H1 (cell line): ENCODE measurements around the gene SCN4A. TPM values are rescaled to one million over a fixed set of nuclear protein-coding genes. Genes with fewer than 3 reads are reported as not detected.

Source experiments
- CTCF ChIA-PET: fragments of 300-600 bp; sonication (Branson Sonifier 250); formaldehyde crosslinking; loops from one replicate; lab custom pipeline; 2021; ENCODE audit not compliant: partially characterized antibody; lab: Charles Lee
- POLR2A ChIA-PET: fragments of 300-600 bp; sonication (Branson Sonifier 250); formaldehyde crosslinking; loops from one replicate; lab custom pipeline; 2021; ENCODE audit warnings: inconsistent platforms; ENCODE audit not compliant: partially characterized antibody; lab: Charles Lee
- DNase-seq, 2 experiments: peaks; one replicate each; pipeline versions ENCODE4 v3.0.0 to v3.0.0-alpha.2; 2010 to 2022; ENCODE audit warnings: low spot score in 2 of 2, low read depth in 1 of 2, mixed read lengths in 1 of 2
- FAIRE-seq: peaks from 2 replicates; lab custom pipeline; 2011; peaks lifted over from hg19 to GRCh38; lab: Jason Lieb, UNC
- H2AFZ ChIP-seq: 2 replicates; pipeline ENCODE4 v1.8.1; 2012; ENCODE audit warnings: low read length, inconsistent platforms
- H2AK5ac ChIP-seq: 2 replicates; pipeline ENCODE4 v1.6.1; 2013; ENCODE audit warnings: low read depth, low read length
- H2BK120ac ChIP-seq: replicated peaks from 2 replicates; pipeline ENCODE3; 2013; ENCODE audit warnings: low read depth, low read length, inconsistent platforms
- H2BK12ac ChIP-seq: 2 replicates; pipeline ENCODE4 v1.6.1; 2013; ENCODE audit warnings: low read depth, low read length
- H2BK15ac ChIP-seq: 2 replicates; pipeline ENCODE4 v1.6.1; 2013; ENCODE audit warnings: low read length
- H2BK20ac ChIP-seq: 2 replicates; pipeline ENCODE4 v1.6.1; 2013; ENCODE audit warnings: low read length
- H2BK5ac ChIP-seq: 2 replicates; pipeline ENCODE4 v1.6.1; 2013; ENCODE audit warnings: low read depth, low read length
- H3K14ac ChIP-seq: 2 replicates; pipeline ENCODE4 v1.6.1; 2013; ENCODE audit warnings: inconsistent platforms; ENCODE audit not compliant: insufficient read length
- H3K18ac ChIP-seq: 2 replicates; pipeline ENCODE4 v1.6.1; 2013; ENCODE audit warnings: low read length; ENCODE audit errors: extremely low read depth
- H3K23ac ChIP-seq: 2 replicates; pipeline ENCODE4 v1.6.1; 2013; ENCODE audit warnings: inconsistent platforms; ENCODE audit not compliant: insufficient read length
- H3K23me2 ChIP-seq: 2 replicates; pipeline ENCODE4 v1.6.1; 2013; ENCODE audit warnings: low read depth, low read length
- H3K27ac ChIP-seq: 2 replicates; pipeline ENCODE4 v1.6.1; 2011; ENCODE audit warnings: low read depth, low read length, inconsistent platforms
- H3K27me3 ChIP-seq, 4 experiments: replicated peaks in 1 of 4; 1 replicate in 1 of 4; 2 replicates in 3 of 4; pipeline versions ENCODE4 v1.6.1 to v1.8.1; 2011 to 2013; ENCODE audit warnings: low read length in 3 of 4, mild to moderate bottlenecking in 3 of 4, inconsistent platforms in 2 of 4, mixed read lengths in 2 of 4, moderate library complexity in 1 of 4; ENCODE audit not compliant: control insufficient read depth in 3 of 4, insufficient read depth in 3 of 4; ENCODE audit errors: extremely low read depth in 1 of 4
- H3K36me3 ChIP-seq, 4 experiments: 2 replicates each; pipeline versions ENCODE4 v1.6.1 to v1.8.1; 2011 to 2013; ENCODE audit warnings: mild to moderate bottlenecking in 4 of 4, low read length in 3 of 4, moderate library complexity in 2 of 4, control low read depth in 1 of 4, inconsistent platforms in 1 of 4; ENCODE audit not compliant: insufficient read depth in 4 of 4, control insufficient read depth in 2 of 4
- H3K4ac ChIP-seq: replicated peaks from 2 replicates; pipeline ENCODE3; 2013; ENCODE audit warnings: low read length, low read depth, mixed read lengths, inconsistent platforms; ENCODE audit not compliant: insufficient read length
- H3K4me1 ChIP-seq, 4 experiments: replicated peaks in 1 of 4; 1 replicate in 1 of 4; 2 replicates in 3 of 4; pipeline versions ENCODE4 v1.6.1 to v1.8.1; 2011 to 2013; ENCODE audit warnings: low read length in 3 of 4, inconsistent platforms in 2 of 4, mixed read lengths in 1 of 4; ENCODE audit not compliant: insufficient read depth in 4 of 4, control insufficient read depth in 3 of 4
- H3K4me2 ChIP-seq, 2 experiments: 2 replicates each; pipeline versions ENCODE4 v1.6.1 to v1.8.1; 2011 to 2013; ENCODE audit warnings: low read depth in 2 of 2, low read length in 2 of 2, control low read depth in 1 of 2, inconsistent platforms in 1 of 2, mild to moderate bottlenecking in 1 of 2; ENCODE audit not compliant: insufficient read depth in 1 of 2
- H3K4me3 ChIP-seq, 4 experiments: fragments of 200-600, 300-600 bp in 1 of 4; sonication (generic), shearing (Covaris generic), sonication (Bioruptor Twin) in 1 of 4; 2 replicates each; pipeline versions ENCODE4 v1.5.1 to v1.8.1; 2011 to 2016; ENCODE audit warnings: low read length in 4 of 4, low read depth in 3 of 4, control low read depth in 2 of 4, inconsistent platforms in 2 of 4, mild to moderate bottlenecking in 2 of 4, mixed read lengths in 1 of 4, moderate library complexity in 1 of 4; ENCODE audit not compliant: insufficient read depth in 2 of 4; ENCODE audit errors: extremely low read depth in 1 of 4
- H3K56ac ChIP-seq: replicated peaks from 2 replicates; pipeline ENCODE3; 2013; ENCODE audit warnings: low read depth, mild to moderate bottlenecking, mixed read lengths, low read length, inconsistent platforms; ENCODE audit not compliant: insufficient read length
- H3K79me1 ChIP-seq: 2 replicates; pipeline ENCODE4 v1.6.1; 2013; ENCODE audit warnings: low read depth, low read length, control low read depth
- H3K79me2 ChIP-seq, 2 experiments: 2 replicates each; pipeline versions ENCODE4 v1.6.1 to v1.8.1; 2012 to 2013; ENCODE audit warnings: low read length in 2 of 2, mild to moderate bottlenecking in 2 of 2, inconsistent platforms in 1 of 2; ENCODE audit not compliant: insufficient read depth in 2 of 2, control insufficient read depth in 1 of 2
- H3K9ac ChIP-seq, 4 experiments: replicated peaks in 1 of 4; 1 replicate in 1 of 4; 2 replicates in 3 of 4; pipeline versions ENCODE4 v1.6.1 to v1.8.1; 2011 to 2013; ENCODE audit warnings: low read depth in 3 of 4, low read length in 3 of 4, control low read depth in 2 of 4, mild to moderate bottlenecking in 2 of 4, moderate library complexity in 2 of 4, inconsistent platforms in 1 of 4; ENCODE audit errors: extremely low read depth in 1 of 4
- H3K9me3 ChIP-seq, 2 experiments: 2 replicates each; pipeline versions ENCODE4 v1.6.1 to v1.8.1; 2012 to 2013; ENCODE audit warnings: mild to moderate bottlenecking in 2 of 2, moderate library complexity in 2 of 2, control low read depth in 1 of 2, inconsistent platforms in 1 of 2, low read depth in 1 of 2, low read length in 1 of 2, mixed read lengths in 1 of 2; ENCODE audit not compliant: insufficient read depth in 2 of 2
- H4K20me1 ChIP-seq, 2 experiments: replicated peaks in 1 of 2; 2 replicates each; pipeline versions ENCODE3 to v1.8.1; 2011 to 2013; ENCODE audit warnings: inconsistent platforms in 2 of 2, low read length in 2 of 2, mild to moderate bottlenecking in 1 of 2; ENCODE audit not compliant: insufficient read depth in 2 of 2, control insufficient read depth in 1 of 2
- H4K5ac ChIP-seq: 2 replicates; pipeline ENCODE4 v1.6.1; 2013; ENCODE audit warnings: low read length, low read depth, mixed read lengths, inconsistent platforms; ENCODE audit not compliant: insufficient read length
- H4K8ac ChIP-seq: 2 replicates; pipeline ENCODE4 v1.8.0; 2013; ENCODE audit warnings: mild to moderate bottlenecking, moderate library complexity, low read length, inconsistent platforms; ENCODE audit not compliant: insufficient read depth; ENCODE audit errors: extremely low read depth
- H4K91ac ChIP-seq: replicated peaks from 2 replicates; pipeline ENCODE3; 2013; ENCODE audit warnings: low read length, mixed read lengths, inconsistent platforms; ENCODE audit not compliant: insufficient read length
- CTCF ChIP-seq, 3 experiments: IDR thresholded peaks; 1 replicate in 2 of 3; 2 replicates in 1 of 3; pipeline versions ENCODE4 v1.5.1 to v1.6.1; 2011; ENCODE audit warnings: low read length in 3 of 3, mild to moderate bottlenecking in 3 of 3, inconsistent platforms in 2 of 3, low read depth in 1 of 3, moderate library complexity in 1 of 3; ENCODE audit not compliant: insufficient read depth in 1 of 3; ENCODE audit errors: control extremely low read depth in 1 of 3
- RAD21 ChIP-seq, 2 experiments: IDR thresholded peaks in 1 of 2; conservative IDR thresholded peaks in 1 of 2; 2 replicates each; pipeline ENCODE4 v1.6.1; 2011; ENCODE audit warnings: low read depth in 2 of 2, low read length in 2 of 2, improper control_type of control experiment in 1 of 2, inconsistent platforms in 1 of 2, mild to moderate bottlenecking in 1 of 2, moderate library complexity in 1 of 2
- SIX5 ChIP-seq: IDR thresholded peaks from 2 replicates; pipeline ENCODE4 v1.6.1; 2011; ENCODE audit warnings: mild to moderate bottlenecking, low read depth, low read length
- TAF7 ChIP-seq: optimal IDR thresholded peaks from 2 replicates; pipeline ENCODE3; 2011; ENCODE audit warnings: low read depth, mild to moderate bottlenecking, inconsistent platforms, low read length, moderate library complexity, borderline replicate concordance
- WGBS, 2 experiments: shearing (Covaris generic) in 1 of 2; methylation state at CpG; one replicate each; pipeline versions ENCODE4 v1.1.6 to v1.1.7; 2013 to 2015; ENCODE audit warnings: low lambda C conversion rate in 2 of 2, mixed read lengths in 2 of 2, inconsistent platforms in 1 of 2, low coverage in 1 of 2, missing lambda C conversion rate in 1 of 2; ENCODE audit not compliant: insufficient replicate concordance in 2 of 2, insufficient coverage in 1 of 2, insufficient read length in 1 of 2; ENCODE audit errors: extremely low coverage in 1 of 2, missing lambda C conversion rate in 1 of 2; 5-methylcytosine and 5-hydroxymethylcytosine counted together
- polyA plus RNA-seq, 7 experiments: library from polyadenylated mRNA; depleted of rRNA in 3 of 7; stranded (reverse) in 5 of 7; unstranded in 2 of 7; fragments of >200 nt in 5 of 7; fragments of 200-250 nt in 2 of 7; gene quantifications; 1 replicate in 5 of 7; 2 replicates in 1 of 7; 4 replicates in 1 of 7; pipeline versions ENCODE4 v1.2.1 to v1.2.3, GENCODE V29; 2011 to 2013; ENCODE audit warnings: missing spikeins in 2 of 7, mixed read lengths in 2 of 7
- total RNA-seq: library from RNA; stranded (reverse); fragmentation: NEBNext Ultra II Directional; extraction: Animal tissue kit (Norgen Biotek cat#: 25700); gene quantifications from 2 replicates; pipeline ENCODE4 v1.2.1, GENCODE V29; 2021

Gene SCN4A
- total and polyA plus RNA-seq, 2 of the 8 experiments (the other 6 are each of a cell fraction or from before 2014, with no cell fraction given) = 5.0 to 8.5 TPM

DNA sequence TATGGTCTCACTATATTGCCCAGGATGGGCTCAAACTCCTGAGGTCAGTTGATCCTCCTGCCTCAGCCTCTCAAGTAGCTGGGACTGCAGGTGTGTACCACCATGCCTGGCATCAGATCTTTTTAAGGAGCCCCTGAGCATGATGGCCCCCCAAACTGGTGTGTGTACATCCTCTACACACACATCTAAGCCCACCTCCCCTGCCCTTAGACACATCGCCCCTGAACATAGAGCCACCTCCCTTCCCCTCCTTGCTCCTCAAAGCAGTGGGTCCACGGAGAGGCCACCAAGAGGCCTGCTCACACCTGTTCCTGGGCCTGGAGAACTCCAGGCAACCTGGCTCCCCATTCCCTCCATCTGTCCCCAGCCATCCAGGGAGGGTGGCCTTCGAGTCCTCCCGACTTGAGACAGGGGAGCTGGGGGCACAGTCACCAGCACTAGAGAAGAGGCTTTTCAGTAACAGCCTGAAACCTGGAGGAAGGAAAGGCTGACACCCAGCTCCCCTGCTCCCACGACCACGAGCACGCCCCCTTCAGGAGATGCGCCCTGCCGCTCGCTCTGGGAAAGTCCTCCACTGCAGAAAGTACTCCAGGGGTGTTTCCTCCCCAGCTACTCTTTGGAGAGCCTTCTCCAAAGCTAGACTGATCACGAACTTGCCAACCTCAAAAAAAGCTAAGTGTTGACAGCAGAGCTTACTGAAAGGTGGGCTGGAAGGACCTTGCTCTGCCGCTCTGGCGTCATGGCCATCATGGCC is 12.8 kb upstream of the SCN4A start:
- Histone ChIP-seq H4K5ac (no peak overlapping the region), H3K4me2 (no peak overlapping the region), H3K14ac (no peak overlapping the region), H4K91ac (no peak overlapping the region), H3K4me1 (peaks cover 0 to 17% (median 11%) of the 10 kb centered on the region in 4 experiments; a peak in 6 of 7 replicates), H3K23me2 (no peaks in the 10 kb centered on the region; the same call in 1 of the 2 replicates), H3K56ac (no peak overlapping the region), H4K8ac (peak overlapping the region; percentile 18), H2BK20ac (no peak overlapping the region), H2BK15ac (0 out of 2 replicates have a peak overlapping the region, but pooled peaks have one; percentile 40), H3K23ac (no peak overlapping the region), H2AFZ (no peak overlapping the region), H2BK5ac (0 out of 2 replicates have a peak overlapping the region, but pooled peaks have one; percentile 35), H4K20me1 (no peaks in the 10 kb centered on the region), H2BK12ac (no peak overlapping the region), H3K27me3 (no peaks in the 10 kb centered on the region; a peak in 1 of 7 replicates), H2AK5ac (no peak overlapping the region), H2BK120ac (no peak overlapping the region), H3K79me1 (no peaks in the 10 kb centered on the region), H3K9me3 (0 out of 4 replicates have a peak, but pooled peaks cover 4% of the 10 kb centered on the region in 2 experiments), H3K27ac (no peak overlapping the region), H3K4ac (no peak overlapping the region), H3K4me3 (no peak overlapping the region), H3K9ac (no peak overlapping the region), H3K79me2 (no peaks in the 10 kb centered on the region)
- WGBS, 2 experiments = 78% methylated on average over 13 of the region's 13 CpGs; no CpG with 5 or more reads in 1 of the 2 experiments
- peak in 1 of 2 experiments; percentile 62 for DNase-seq
- ChIA-PET POLR2A (interaction anchor here (1.1 kb wide), 1 partner anchor 39 kb away, joined by 3 read pairs; no protein-coding TSS in a partner anchor), CTCF (interaction anchor here (0.7 to 18.4 kb wide), 21 partner anchors 9 to 292 kb away, joined by 3 to 219 read pairs (median 6); partner anchors contain the start of genes CSHL1, GH1 and PRR29)
- no peak for TF ChIP-seq SIX5
- peak in 1 of 2 experiments; percentile 18; a peak in 1 of 4 replicates for TF ChIP-seq RAD21 (IDR thresholded peaks at IDR 0.05 in 1 of 2, conservative IDR thresholded peaks at IDR 0.05 in 1 of 2; ENCODE audit: low read depth in 2 of 2, low read length in 2 of 2)
- TF ChIP-seq CTCF (IDR thresholded peaks at IDR 0.05; ENCODE audit: control extremely low read depth in 1 of 3, insufficient read depth in 1 of 3, low read depth in 1 of 3, low read length in 3 of 3) = peak; percentile 32 to 65 (median 41); a peak in 3 of 4 replicates
- TF ChIP-seq TAF7 = no peak
- TF ChIP-seq, all 59 proteins: peak for 2
- no peak for FAIRE-seq
- Histone ChIP-seq H3K36me3 (no peaks in the 10 kb centered on the region), H3K18ac (no peak overlapping the region)
